ENCODE measurements around the gene DAB2IP. TPM values are rescaled to one million over a fixed set of nuclear protein-coding genes. Genes with fewer than 3 reads are reported as not detected.

The DAB2IP gene
- total RNA-seq, 1 experiment from 2014 or later = 15.2 TPM

DNA sequence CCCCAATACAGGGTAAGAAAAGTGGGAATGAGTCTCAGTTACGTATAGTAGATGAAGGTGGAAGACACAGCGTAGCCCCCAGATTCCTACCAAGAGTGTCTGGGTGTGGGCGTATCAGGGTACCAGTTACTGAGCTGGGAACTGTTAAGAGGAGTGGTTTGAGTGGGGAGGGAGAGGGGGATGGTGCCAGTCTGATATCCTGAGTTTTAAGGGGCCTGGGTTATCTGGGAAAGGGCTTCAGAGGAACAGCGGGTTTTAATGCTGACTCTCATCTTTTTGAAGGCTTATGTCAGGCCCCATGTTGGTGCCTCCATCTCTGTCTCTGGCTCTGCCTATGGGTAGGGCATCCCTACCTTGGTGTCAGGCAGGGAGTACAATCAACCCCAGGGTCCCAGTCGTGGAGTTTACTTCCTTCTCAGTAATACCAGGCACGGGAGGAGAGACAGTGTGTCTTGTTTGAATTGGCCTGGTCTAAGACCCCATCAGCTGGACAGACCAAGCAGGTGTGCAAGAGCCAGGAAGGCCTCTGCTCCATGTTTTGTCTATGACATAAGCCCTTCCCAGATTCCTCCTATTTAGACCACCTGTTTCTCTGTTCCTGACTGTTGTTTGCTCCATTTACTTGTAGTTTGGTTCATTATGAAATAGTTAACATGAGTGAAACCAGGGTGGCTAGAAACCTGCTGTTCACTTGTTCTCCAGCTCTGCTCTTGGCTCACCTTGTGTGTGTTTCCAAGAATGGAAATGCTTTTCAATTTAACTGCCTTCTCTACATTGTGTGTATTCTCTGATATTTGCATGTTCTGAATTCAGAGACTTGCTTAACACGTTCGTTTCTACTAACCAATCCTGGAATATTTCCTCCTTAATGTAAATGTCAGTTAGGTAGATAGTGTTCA, 125.6 kb downstream of the DAB2IP start:
- Histone ChIP-seq H2AFZ (ENCODE audit: low read length) (no peak overlapping the region), H3K4me3 (ENCODE audit: low read length) (no peak overlapping the region), H3K27ac (ENCODE audit: low read length) (no peak overlapping the region), H3K36me3 (ENCODE audit: low read depth, low read length) (no peaks in the 10 kb centered on the region), H3K4me1 (ENCODE audit: insufficient read depth, low read length) (no peaks in the 10 kb centered on the region), H4K20me1 (ENCODE audit: low read length) (no peaks in the 10 kb centered on the region), H3K27me3 (ENCODE audit: low read length) (no peaks in the 10 kb centered on the region), H3K9ac (ENCODE audit: low read length) (no peak overlapping the region), H3K4me2 (ENCODE audit: low read length) (no peak overlapping the region), H3K9me2 (replicated peaks; ENCODE audit: low read length) (no peaks in the 10 kb centered on the region), H3K9me3 (ENCODE audit: low read length) (no peaks in the 10 kb centered on the region), H3F3A (ENCODE audit: low read length, unreplicated experiment) (no peaks in the 10 kb centered on the region), H3K79me2 (ENCODE audit: low read length) (no peaks in the 10 kb centered on the region)
- POLR2A ChIA-PET (ENCODE audit: unreplicated experiment) = no interaction called here
- no TSS peak for BruUV-seq (replicated peaks)
- ATAC-seq = no peak
- TF ChIP-seq, protein P1, sequence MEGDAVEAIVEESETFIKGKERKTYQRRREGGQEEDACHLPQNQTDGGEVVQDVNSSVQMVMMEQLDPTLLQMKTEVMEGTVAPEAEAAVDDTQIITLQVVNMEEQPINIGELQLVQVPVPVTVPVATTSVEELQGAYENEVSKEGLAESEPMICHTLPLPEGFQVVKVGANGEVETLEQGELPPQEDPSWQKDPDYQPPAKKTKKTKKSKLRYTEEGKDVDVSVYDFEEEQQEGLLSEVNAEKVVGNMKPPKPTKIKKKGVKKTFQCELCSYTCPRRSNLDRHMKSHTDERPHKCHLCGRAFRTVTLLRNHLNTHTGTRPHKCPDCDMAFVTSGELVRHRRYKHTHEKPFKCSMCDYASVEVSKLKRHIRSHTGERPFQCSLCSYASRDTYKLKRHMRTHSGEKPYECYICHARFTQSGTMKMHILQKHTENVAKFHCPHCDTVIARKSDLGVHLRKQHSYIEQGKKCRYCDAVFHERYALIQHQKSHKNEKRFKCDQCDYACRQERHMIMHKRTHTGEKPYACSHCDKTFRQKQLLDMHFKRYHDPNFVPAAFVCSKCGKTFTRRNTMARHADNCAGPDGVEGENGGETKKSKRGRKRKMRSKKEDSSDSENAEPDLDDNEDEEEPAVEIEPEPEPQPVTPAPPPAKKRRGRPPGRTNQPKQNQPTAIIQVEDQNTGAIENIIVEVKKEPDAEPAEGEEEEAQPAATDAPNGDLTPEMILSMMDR (conservative IDR thresholded peaks at IDR 0.05; ENCODE audit: low read depth, low read length) = no peak
- TF ChIP-seq EZH2 (IDR thresholded peaks at IDR 0.05; ENCODE audit: low read length, unreplicated experiment) = no peak
- TF ChIP-seq EZH2phosphoT487 (IDR thresholded peaks at IDR 0.05; ENCODE audit: borderline replicate concordance, low read length) = no peak
- intact Hi-C loops (cut with micrococcal nuclease) = no loop called here
- DNase-seq = no peak
- CTCF ChIA-PET = no interaction called here

DNA sequence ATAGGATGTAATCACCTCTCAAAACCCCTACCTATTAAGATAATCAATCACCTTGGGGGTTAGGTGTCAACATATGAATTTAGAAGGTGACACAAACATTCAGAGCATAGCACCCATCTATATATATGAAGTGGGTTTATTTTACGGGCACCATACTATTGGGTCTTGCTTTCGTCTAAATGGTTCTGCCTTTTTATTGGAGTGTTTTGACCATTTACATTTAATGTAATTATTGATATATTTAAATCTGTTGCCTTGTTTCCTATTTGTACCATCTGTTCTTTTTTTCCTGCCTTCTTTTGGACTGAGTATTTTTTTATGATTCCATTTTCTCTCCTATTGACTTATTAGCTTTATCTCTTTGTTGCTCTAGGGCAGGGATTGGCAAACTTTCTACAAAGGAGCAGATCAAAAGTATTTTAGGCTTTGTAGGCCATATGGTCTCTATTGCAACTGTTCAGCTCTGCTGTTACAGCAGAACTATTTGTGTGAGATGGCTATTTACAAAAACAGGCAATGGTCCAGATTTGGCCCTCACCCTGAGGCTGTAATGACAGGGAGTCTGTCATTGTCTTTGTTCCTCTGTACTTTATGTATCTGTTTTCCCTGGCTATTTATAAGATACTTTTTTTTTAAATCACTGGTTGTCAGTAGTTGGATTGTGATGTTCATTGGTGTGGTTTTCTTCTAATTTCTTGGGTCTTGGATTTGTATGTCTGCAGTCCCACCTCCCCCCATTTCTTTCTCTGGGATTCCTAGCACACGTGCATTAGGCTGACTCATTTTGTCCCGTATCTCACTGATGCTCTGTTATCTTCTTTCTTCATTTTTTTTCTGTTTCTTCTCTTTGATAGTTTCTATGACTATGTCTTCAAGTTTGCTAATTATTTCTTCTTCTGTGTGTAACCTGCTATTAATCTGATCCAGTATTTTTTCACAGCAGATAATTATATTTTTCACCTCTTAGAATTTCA, 127.1 kb downstream of the DAB2IP start:
- ChIA-PET CTCF (no interaction called here), POLR2A (ENCODE audit: unreplicated experiment) (no interaction called here)
- Histone ChIP-seq H3K27ac (ENCODE audit: low read length) (no peak overlapping the region), H3K36me3 (ENCODE audit: low read depth, low read length) (no peaks in the 10 kb centered on the region), H3K9me3 (ENCODE audit: low read length) (no peaks in the 10 kb centered on the region), H3K27me3 (ENCODE audit: low read length) (no peaks in the 10 kb centered on the region), H3K9ac (ENCODE audit: low read length) (no peak overlapping the region), H4K20me1 (ENCODE audit: low read length) (no peaks in the 10 kb centered on the region), H2AFZ (ENCODE audit: low read length) (no peak overlapping the region), H3F3A (ENCODE audit: low read length, unreplicated experiment) (no peaks in the 10 kb centered on the region), H3K4me1 (ENCODE audit: insufficient read depth, low read length) (no peaks in the 10 kb centered on the region), H3K79me2 (ENCODE audit: low read length) (no peaks in the 10 kb centered on the region), H3K4me3 (ENCODE audit: low read length) (no peak overlapping the region), H3K9me2 (replicated peaks; ENCODE audit: low read length) (no peaks in the 10 kb centered on the region), H3K4me2 (ENCODE audit: low read length) (no peak overlapping the region)
- DNase-seq (no peak), ATAC-seq (no peak)
- intact Hi-C loops (cut with micrococcal nuclease) = no loop called here
- no peak for TF ChIP-seq EZH2 (IDR thresholded peaks at IDR 0.05; ENCODE audit: low read length, unreplicated experiment)
- TF ChIP-seq EZH2phosphoT487 (IDR thresholded peaks at IDR 0.05; ENCODE audit: borderline replicate concordance, low read length) = no peak
- TF ChIP-seq, protein P1 (conservative IDR thresholded peaks at IDR 0.05; ENCODE audit: low read depth, low read length) = no peak
- no TSS peak for BruUV-seq (replicated peaks)

Measured in PC-3 (cell line).